ENCODE results near the gene RAPSN.
A peak's percentile ranks its signal among the peaks of the same experiment; 100 is the strongest.

The RAPSN gene

DNA sequence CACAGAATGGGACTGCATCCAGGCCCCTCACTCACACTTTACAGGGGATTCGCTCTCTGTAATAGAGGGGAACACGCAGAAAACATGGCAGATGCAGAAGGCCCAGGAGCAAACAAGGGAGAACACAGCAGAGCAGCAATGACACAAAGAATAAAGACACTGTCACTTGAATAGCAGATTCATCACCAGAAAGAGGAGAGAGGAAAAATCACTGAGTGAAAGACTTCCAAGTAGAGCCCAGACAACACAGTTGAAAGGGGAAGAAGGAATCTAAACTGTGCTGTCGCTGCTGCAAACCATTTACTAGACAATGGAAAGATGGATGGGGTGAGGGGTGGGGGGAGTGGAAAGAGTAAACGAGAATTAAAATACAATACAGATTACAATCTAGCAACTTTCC, 28.8 kb upstream of the RAPSN start:
- Histone ChIP-seq H3K27ac (no peak overlapping the region), H3K4me3 (no peak overlapping the region)
- no peak for DNase-seq (ENCODE audit: low spot score)
- TF ChIP-seq, protein P1, sequence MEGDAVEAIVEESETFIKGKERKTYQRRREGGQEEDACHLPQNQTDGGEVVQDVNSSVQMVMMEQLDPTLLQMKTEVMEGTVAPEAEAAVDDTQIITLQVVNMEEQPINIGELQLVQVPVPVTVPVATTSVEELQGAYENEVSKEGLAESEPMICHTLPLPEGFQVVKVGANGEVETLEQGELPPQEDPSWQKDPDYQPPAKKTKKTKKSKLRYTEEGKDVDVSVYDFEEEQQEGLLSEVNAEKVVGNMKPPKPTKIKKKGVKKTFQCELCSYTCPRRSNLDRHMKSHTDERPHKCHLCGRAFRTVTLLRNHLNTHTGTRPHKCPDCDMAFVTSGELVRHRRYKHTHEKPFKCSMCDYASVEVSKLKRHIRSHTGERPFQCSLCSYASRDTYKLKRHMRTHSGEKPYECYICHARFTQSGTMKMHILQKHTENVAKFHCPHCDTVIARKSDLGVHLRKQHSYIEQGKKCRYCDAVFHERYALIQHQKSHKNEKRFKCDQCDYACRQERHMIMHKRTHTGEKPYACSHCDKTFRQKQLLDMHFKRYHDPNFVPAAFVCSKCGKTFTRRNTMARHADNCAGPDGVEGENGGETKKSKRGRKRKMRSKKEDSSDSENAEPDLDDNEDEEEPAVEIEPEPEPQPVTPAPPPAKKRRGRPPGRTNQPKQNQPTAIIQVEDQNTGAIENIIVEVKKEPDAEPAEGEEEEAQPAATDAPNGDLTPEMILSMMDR (IDR thresholded peaks at IDR 0.05): no peak

DNA sequence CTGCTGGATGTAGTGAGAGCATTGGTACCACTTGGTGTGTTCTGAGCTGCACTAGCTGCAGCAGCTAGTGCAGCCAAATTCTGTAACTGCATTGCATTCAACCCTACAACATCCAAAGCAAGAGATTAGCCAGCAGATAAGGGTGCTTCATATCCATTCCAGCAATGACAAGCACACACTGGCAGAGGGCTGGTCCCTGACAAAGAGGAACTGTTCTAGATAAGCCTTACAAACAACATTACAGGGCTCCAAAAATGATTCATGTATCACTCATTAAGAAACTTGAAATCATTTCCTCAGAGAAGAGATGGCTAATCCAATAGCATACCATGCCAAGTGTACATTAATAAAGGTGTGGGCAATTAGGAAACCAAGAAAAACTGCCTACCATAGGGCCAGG, 28.4 kb upstream of the RAPSN start:
- no peak overlapping the region for H3K4me3 ChIP-seq
- DNase-seq (ENCODE audit: low spot score): no peak
- TF ChIP-seq, protein P1 (IDR thresholded peaks at IDR 0.05): no peak
- H3K27ac ChIP-seq: no peak overlapping the region

DNA sequence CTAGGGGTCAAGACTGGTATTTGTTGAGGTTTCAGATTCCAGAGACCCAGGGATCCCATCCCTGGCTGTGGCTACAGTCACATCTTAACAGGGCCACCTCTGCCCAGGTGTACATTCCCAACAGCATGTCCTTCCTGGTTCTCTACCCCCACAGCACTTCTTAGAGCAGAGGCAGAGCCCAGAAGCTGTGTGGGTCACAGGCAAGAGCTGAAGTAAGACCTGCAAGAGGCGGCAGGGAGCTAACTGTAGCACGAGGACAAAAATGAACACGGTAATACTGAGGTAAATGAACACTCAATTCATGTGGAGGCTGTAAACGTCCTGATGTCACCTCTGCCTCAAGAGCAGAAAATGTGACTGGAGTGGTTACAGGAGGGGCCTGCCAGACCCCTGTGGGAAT, 21.7 kb upstream of the RAPSN start:
- TF ChIP-seq, protein P1 (IDR thresholded peaks at IDR 0.05): no peak
- DNase-seq (ENCODE audit: low spot score): no peak
- no peak overlapping the region for H3K4me3 ChIP-seq
- peak overlapping the region in 1 of 2 donors; percentile 46 for H3K27ac ChIP-seq

DNA sequence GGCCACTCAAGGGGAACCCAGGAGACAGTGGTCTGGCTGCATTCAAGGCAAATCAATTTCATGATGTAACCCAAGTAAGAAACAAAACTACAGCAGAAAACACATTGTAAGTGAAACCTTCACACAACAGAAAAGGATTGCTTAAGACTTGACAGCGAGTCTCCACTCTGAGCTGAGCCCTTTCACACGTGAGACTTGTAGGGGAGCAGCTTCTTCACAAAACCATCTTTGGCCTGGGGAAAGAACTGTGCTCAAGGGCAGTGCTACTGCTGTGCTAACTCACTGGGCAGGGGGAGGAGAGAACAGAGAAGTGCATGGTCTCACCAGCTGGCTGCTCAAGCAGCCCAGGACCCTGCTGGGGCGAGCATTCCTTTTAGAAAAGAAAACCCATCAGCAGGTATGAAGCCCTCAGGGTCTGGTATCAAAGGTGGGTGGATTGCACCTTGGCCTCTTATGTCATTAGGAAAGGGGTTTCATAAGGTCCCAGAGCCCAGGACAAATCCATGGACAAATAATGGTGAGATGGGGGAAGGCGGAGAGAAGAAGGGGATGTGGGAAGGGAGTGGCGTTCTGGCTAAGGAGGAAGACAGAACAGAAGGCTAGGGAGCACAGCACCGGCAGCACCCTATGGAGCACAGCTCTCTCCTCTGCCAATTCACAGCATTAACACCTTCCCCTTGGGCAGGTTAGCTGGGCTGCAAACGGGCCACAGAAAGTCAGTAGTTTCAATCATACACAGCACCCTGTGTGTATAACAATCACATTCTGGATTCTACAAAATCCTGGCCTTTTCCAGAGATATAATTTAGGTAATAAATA, 20.6 kb upstream of the RAPSN start:
- DNase-seq (ENCODE audit: low spot score): no peak
- H3K4me3 ChIP-seq: no peak overlapping the region
- TF ChIP-seq, protein P1 (IDR thresholded peaks at IDR 0.05): no peak
- H3K27ac ChIP-seq: peak overlapping the region in 1 of 2 donors; percentile 68

DNA sequence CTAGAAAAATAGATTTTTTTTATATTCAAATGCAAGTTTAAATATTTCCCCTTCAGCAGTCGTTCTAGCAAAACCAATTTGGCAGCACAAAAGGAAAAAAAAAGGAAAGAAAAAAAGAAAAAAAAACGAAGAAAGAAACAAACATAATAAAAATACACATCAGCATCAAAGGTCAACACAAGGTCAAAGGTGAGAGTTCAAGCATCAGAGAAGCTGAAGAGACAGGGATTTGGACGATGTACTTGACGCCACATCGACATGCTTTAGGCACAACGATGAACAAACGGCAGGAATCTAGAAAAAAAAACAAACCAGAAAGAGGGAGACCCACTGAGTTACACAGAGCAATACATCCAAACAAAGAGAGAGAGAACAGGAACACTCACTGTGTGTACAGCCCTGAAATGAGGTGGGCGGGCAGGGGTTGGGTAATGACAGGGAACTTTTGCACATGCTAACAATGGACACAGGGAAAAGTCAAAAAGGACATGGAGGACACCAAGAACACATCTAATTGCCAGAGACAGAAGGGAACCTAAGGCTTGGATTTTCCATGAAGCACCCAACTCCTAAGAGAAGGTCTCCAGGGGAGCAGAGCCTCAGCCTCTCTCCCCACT, 19.8 kb upstream of the RAPSN start:
- H3K4me3 ChIP-seq: no peak overlapping the region
- TF ChIP-seq, protein P1 (IDR thresholded peaks at IDR 0.05): no peak
- H3K27ac ChIP-seq: peak overlapping the region in 1 of 2 donors; percentile 68
- DNase-seq (ENCODE audit: low spot score): no peak

DNA sequence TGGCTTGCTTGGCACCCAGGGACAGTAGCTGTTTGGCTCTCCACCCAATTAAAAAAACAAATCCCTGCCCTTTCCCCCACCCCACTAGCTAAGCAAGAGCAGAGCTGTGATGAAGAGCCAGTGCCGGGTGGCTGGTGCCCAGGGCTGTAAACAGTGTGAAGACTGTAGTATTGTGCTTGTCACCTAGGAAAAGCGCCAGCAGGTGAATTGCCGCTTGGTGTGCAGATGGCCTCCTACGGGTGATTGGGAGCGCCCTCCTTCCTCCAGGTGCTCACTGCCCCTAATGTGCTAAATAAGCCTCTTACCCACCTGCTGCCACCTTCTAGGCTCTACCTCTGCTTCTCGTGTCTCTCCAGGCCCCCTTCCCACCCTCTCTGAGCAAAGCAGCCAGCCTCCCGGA, 18.4 kb upstream of the RAPSN start:
- H3K27ac ChIP-seq: peak overlapping the region; percentile 33 to 81
- no peak for DNase-seq (ENCODE audit: low spot score)
- TF ChIP-seq, protein P1 (IDR thresholded peaks at IDR 0.05): no peak
- H3K4me3 ChIP-seq: no peak overlapping the region

All from coronary artery (tissue), 2 donors.